ENCODE data around the gene CD2AP.

DNA sequence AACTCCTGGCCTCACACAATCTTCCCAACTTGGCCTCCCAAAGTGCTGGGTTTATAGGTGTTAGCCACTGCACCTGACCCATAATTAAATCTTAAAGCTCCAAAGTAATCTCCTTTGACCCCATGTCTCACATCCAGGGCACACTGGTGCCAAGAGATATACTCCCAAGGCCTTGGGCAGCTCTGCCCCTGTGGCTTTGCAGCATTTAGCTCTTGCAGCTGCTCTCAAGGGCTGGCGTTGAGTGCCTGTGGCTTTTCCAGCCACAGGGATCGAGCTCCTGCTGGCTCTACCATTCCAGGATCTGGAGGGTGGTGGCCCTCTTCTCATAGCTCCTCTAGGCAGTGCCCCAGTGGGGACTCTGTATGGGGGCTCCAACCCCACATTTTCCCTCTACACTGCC, 49.3 kb upstream of the CD2AP start:
- TF ChIP-seq POLR2A (IDR thresholded peaks at IDR 0.05; ENCODE audit: low read length): no peak
- no peak for TF ChIP-seq GATA1 (IDR thresholded peaks at IDR 0.05; ENCODE audit: low read depth, low read length)
